Heart left ventricle (tissue), 13 donors: ENCODE results near the gene MICALL2.

Experiments used
- POLR2A ChIP-seq, 2 donors: fragments of 450-650 bp; IDR thresholded peaks; one replicate each; pipeline ENCODE4 v1.6.1; 2017; ENCODE audit warnings: antibody characterized with exemption in 2 of 2, mild to moderate bottlenecking in 2 of 2, moderate library complexity in 2 of 2
- TF ChIP-seq, protein P1 (sequence below), 12 donors: fragments of 200-600 bp; sonication (generic) in 4 of 12; IDR thresholded peaks; one replicate each; pipeline versions ENCODE4 v1.5.0 to v1.8.0; 2018 to 2022; ENCODE audit warnings: antibody characterized with exemption in 12 of 12, mild to moderate bottlenecking in 5 of 12
- donor health status: ischemic (EF 13 %, LVEDD 7.1; RV severe dilation, severe dysfunction).
- donor health status: DM: no; HTN: yes; CAD: no.
- donor health status: DM: no; HTN: no; CAD: no.
- donor health status: ischemic (EF 25% LVEDD 6.9; RV normal size, moderate dysfunction).
- donor health status: ischemic (EF 25% LVEDD 5.7; RV mildly dilated, moderate dysfunction).
- donor health status: ischemic (EF 35%, LVEDD 5.7; RV mildly dilated, moderate dysfunction).
- donor health status: nonischemic (EF 11% LVEDD 7.7; RV severe dilation, severe dysfunction).
- donor health status: DM: yes; HTN: yes; CAD: no.
- donor health status: PGD.
- donor health status: ischemic (EF 29% LVEDD 5.4; RV normal size, mild dysfunction).
- donor health status: nonischemic (EF 23%, LVEDD 6.1; RV moderate dilation, normal function).

- TF ChIP-seq, protein P1, sequence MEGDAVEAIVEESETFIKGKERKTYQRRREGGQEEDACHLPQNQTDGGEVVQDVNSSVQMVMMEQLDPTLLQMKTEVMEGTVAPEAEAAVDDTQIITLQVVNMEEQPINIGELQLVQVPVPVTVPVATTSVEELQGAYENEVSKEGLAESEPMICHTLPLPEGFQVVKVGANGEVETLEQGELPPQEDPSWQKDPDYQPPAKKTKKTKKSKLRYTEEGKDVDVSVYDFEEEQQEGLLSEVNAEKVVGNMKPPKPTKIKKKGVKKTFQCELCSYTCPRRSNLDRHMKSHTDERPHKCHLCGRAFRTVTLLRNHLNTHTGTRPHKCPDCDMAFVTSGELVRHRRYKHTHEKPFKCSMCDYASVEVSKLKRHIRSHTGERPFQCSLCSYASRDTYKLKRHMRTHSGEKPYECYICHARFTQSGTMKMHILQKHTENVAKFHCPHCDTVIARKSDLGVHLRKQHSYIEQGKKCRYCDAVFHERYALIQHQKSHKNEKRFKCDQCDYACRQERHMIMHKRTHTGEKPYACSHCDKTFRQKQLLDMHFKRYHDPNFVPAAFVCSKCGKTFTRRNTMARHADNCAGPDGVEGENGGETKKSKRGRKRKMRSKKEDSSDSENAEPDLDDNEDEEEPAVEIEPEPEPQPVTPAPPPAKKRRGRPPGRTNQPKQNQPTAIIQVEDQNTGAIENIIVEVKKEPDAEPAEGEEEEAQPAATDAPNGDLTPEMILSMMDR (IDR thresholded peaks at IDR 0.05), result no peak
- no peak for TF ChIP-seq POLR2A (IDR thresholded peaks at IDR 0.05)
These were observed 18.6 kb downstream of the MICALL2 start for GRCh38 chr7:1440620-1441019.
